Measurements from ENCODE around the gene PKNOX1. TPM values are rescaled to one million over a fixed set of nuclear protein-coding genes. Genes with fewer than 3 reads are reported as not detected.
"Not testable (repeated sequence)": the region's sequence is repeated elsewhere in the genome, so short reads cannot be mapped to it uniquely, and the experiment has no call there.

PKNOX1 gene
- total RNA-seq, 1 donor from 2014 or later, result 14.9 TPM

DNA sequence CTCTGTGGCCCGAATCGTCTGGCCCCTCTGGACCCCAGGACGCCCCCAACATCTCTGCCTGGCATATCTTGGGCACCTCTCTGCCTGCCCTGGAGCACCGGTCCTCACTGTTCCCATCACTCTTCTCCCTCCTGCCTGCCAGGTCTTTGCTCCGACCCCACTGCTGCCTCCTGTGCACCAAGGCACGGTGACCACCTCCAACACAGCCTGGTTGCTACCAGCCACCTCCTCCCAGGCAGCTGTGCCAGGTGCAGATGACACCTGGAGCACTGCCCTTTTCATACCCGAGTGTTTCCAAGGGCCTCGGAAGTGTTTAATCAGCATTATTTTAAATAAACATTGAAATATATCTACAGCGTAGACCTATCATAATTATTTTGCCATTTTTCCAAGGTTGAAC lies 31.3 kb downstream of the PKNOX1 start:
- no peak overlapping the region for H3K27ac ChIP-seq
- H3K4me3 ChIP-seq, result no peak overlapping the region
- ATAC-seq (no peak), DNase-seq (no peak)
- peaks cover 4% of the 10 kb centered on the region for H3K4me1 ChIP-seq
- intact Hi-C loops (cut with DNase I), result no loop called here
- H3K36me3 ChIP-seq, result peaks cover 43% of the 10 kb centered on the region
- H3K27me3 ChIP-seq, result no peaks in the 10 kb centered on the region
- H3K9me3 ChIP-seq, result no peaks in the 10 kb centered on the region
- TF ChIP-seq, protein P1, sequence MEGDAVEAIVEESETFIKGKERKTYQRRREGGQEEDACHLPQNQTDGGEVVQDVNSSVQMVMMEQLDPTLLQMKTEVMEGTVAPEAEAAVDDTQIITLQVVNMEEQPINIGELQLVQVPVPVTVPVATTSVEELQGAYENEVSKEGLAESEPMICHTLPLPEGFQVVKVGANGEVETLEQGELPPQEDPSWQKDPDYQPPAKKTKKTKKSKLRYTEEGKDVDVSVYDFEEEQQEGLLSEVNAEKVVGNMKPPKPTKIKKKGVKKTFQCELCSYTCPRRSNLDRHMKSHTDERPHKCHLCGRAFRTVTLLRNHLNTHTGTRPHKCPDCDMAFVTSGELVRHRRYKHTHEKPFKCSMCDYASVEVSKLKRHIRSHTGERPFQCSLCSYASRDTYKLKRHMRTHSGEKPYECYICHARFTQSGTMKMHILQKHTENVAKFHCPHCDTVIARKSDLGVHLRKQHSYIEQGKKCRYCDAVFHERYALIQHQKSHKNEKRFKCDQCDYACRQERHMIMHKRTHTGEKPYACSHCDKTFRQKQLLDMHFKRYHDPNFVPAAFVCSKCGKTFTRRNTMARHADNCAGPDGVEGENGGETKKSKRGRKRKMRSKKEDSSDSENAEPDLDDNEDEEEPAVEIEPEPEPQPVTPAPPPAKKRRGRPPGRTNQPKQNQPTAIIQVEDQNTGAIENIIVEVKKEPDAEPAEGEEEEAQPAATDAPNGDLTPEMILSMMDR (IDR thresholded peaks at IDR 0.05), result no peak

DNA sequence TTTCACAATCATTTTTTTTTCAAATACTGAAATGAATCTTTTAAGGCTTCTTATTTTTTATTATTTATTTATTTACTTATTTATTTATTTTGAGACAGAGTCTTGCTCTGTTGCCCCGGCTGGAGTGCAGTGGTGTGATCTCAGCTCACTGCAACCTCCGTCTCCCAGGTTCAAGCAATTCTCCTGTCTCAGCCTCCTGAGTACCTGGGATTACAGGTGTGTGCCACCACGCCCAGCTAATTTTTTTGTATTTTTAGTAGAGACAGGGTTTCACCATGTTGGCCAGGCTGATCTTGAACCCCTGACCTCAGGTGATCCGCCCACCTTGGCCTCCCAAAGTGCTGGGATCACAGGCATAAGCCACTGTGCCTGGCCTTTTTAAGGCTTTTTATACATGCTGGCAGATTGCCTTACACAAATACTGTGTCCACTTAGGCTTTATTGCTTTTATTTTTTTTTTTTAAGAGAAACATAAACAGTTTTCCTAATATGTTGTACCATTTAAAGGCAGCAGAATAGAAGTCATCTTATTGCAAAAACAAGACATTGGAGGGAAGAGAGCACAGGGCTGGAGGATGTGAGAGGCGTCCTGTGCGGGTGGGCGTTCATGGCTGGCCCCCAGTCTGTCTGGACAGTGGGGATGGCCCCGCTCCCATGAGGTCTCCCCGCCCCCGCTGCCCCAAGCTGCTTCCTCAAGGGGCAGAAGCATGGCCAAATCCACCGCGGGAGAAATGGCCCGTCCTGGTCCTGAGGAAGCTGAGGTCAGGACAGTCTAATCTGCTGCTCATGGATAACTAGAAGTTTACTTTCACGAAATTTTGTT lies 31.9 kb downstream of the PKNOX1 start:
- peaks cover 44% of the 10 kb centered on the region for H3K36me3 ChIP-seq
- H3K4me3 ChIP-seq; intact Hi-C loops (cut with DNase I): not testable (repeated sequence)

DNA sequence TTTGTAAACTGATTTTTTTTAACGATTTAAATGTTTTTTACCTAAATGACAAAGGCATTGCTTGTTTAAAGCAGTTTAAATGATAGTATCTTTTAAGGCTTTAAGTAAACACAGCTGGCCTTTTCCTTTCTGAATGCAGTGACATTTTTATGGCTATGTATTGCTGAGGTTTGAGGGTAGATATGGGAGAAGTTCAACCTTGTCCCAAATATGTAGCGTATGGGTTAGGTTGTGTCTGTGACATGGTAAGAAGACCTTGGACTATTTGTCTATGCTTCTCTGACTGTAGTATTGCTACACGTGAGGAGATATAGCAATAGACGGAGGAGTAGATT lies 32.5 kb downstream of the PKNOX1 start:
- H3K4me3 ChIP-seq, result no peak overlapping the region
- DNase-seq, result no peak
- H3K36me3 ChIP-seq, result peaks cover 50% of the 10 kb centered on the region
- no peaks in the 10 kb centered on the region for H3K27me3 ChIP-seq
- no peak for ATAC-seq
- no peak overlapping the region for H3K27ac ChIP-seq
- TF ChIP-seq, protein P1 (IDR thresholded peaks at IDR 0.05), result no peak
- intact Hi-C loops (cut with DNase I), result no loop called here
- no peaks in the 10 kb centered on the region for H3K4me1 ChIP-seq
- no peaks in the 10 kb centered on the region for H3K9me3 ChIP-seq

More for the DNA sequence above, 31.9 kb downstream of the PKNOX1 start:
- not testable (repeated sequence) for ATAC-seq, H3K4me1 ChIP-seq, H3K27ac ChIP-seq, H3K9me3 ChIP-seq, DNase-seq, H3K27me3 ChIP-seq

DNA sequence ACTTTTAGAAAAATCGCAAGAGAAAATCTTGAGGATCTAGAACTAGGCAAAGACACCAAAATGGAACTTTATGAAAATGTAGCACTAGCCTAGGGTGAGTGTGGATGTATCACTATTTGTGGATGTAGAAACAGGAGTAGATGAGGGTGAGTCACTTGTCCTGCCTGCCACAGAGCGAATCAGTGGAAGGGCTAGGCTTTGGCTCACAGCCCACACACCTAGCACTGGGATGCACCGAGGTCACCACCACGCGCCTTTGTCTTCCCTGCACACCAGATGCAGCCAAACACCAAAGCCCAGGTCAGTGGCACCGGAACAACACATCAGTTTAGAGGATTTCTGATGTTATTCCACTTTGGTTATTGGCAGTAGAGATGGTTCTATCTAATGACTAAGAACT lies 38.2 kb downstream of the PKNOX1 start:
- Histone ChIP-seq H3K36me3 (peaks cover 60% of the 10 kb centered on the region), H3K27me3 (no peaks in the 10 kb centered on the region), H3K4me3 (no peak overlapping the region), H3K27ac (no peak overlapping the region), H3K4me1 (no peaks in the 10 kb centered on the region), H3K9me3 (no peaks in the 10 kb centered on the region)
- intact Hi-C loops (cut with DNase I), result no loop called here
- TF ChIP-seq, protein P1 (IDR thresholded peaks at IDR 0.05), result no peak
- DNase-seq (peak; percentile 29), ATAC-seq (no peak)

DNA sequence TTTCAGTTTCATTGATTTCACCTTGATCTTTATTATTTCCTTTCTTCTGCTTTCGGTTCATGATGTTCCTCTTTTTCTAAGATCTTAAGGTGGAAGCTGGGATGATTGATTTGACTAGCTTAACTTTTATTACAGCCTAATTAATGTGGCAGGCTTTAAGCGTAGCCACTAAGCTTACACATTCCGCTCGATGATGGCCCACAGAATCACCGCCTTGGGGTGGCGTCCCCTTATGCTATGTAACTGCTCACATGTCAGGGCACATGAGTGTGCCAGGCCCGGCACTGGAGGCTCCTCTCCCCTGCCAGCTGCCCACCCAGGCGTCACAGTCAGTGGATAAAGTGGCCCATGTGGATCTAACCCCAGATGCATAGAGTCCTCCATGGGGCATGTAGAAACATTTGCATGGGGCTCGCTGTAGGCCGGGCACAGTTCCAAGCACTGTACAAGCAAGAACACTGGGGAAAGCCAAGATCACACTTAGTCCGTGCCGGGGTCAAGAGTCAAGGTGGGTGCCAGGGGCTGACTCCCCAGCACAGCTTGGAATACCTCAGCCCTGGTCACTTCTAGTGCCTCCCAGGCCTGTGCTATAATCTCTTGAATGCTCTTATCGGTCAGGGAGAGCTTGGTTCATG lies 41.7 kb downstream of the PKNOX1 start:
- ATAC-seq, result no peak
- intact Hi-C loops (cut with DNase I), result no loop called here
- Histone ChIP-seq H3K27ac (no peak overlapping the region), H3K36me3 (peaks cover 65% of the 10 kb centered on the region), H3K4me1 (no peaks in the 10 kb centered on the region), H3K27me3 (no peaks in the 10 kb centered on the region), H3K9me3 (no peaks in the 10 kb centered on the region), H3K4me3 (no peak overlapping the region)
- TF ChIP-seq, protein P1 (IDR thresholded peaks at IDR 0.05), result no peak
- peak; percentile 51 for DNase-seq

DNA sequence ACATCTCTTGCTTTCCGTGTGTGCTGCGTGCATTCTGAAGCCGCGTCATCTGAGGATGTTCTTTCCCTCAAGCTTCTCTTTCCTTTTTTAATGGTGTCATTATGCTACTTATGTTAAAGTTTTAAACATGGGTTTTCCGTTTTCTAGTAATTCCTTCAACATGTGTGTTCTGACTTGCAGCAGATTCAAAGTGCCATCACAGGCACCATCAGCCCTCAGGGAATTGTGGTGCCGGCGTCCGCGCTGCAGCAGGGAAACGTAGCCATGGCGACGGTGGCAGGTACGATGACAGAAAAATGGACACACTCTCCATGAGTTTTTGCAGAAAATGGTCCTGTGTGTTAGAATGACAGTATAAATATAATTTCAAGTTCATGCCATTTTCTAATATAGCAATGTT lies 42.4 kb downstream of the PKNOX1 start:
- no peaks in the 10 kb centered on the region for H3K9me3 ChIP-seq
- no peaks in the 10 kb centered on the region for H3K27me3 ChIP-seq
- TF ChIP-seq, protein P1 (IDR thresholded peaks at IDR 0.05), result no peak
- no peak overlapping the region for H3K4me3 ChIP-seq
- DNase-seq (peak; percentile 7), ATAC-seq (no peak)
- no peak overlapping the region for H3K27ac ChIP-seq
- intact Hi-C loops (cut with DNase I), result no loop called here
- no peaks in the 10 kb centered on the region for H3K4me1 ChIP-seq
- H3K36me3 ChIP-seq, result peaks cover 66% of the 10 kb centered on the region
